ENCODE measurements around the gene MFSD2A.
"Not testable (repeated sequence)": the region's sequence is repeated elsewhere in the genome, so short reads cannot be mapped to it uniquely, and the experiment has no call there.

MFSD2A gene

GRCh38 chr1:39969048-39969447 is 14.1 kb downstream of the MFSD2A start:
- no peak for FAIRE-seq

GRCh38 chr1:39969531-39970270 is 14.8 kb downstream of the MFSD2A start:
- no peak for FAIRE-seq

GRCh38 chr1:39970274-39970673 is 15.3 kb downstream of the MFSD2A start:
- FAIRE-seq, result no peak

- FAIRE-seq, result no peak
These were observed 16.2 kb downstream of the MFSD2A start for GRCh38 chr1:39971138-39971537.

GRCh38 chr1:39973503-39974135 is 18.7 kb downstream of the MFSD2A start:
- FAIRE-seq, result peak; percentile 4

- FAIRE-seq, result no peak
These were observed 21.8 kb downstream of the MFSD2A start for GRCh38 chr1:39976732-39977131.

GRCh38 chr1:39977202-39977601 is 22.3 kb downstream of the MFSD2A start:
- FAIRE-seq, result no peak

GRCh38 chr1:39979654-39980053 is 24.7 kb downstream of the MFSD2A start:
- no peak for FAIRE-seq

GRCh38 chr1:39980555-39981313 is 25.8 kb downstream of the MFSD2A start:
- no peak for FAIRE-seq

- no peak for FAIRE-seq
These were observed 26.4 kb downstream of the MFSD2A start for GRCh38 chr1:39981385-39981784.

- FAIRE-seq, result no peak
These were observed 27.0 kb downstream of the MFSD2A start for GRCh38 chr1:39981945-39982344.

GRCh38 chr1:39984480-39984879 is 29.5 kb downstream of the MFSD2A start:
- FAIRE-seq, result not testable (repeated sequence)

- no peak for FAIRE-seq
These were observed 30.0 kb downstream of the MFSD2A start for GRCh38 chr1:39984951-39985350.

GRCh38 chr1:39987869-39988268 is 32.9 kb downstream of the MFSD2A start:
- no peak for FAIRE-seq

GRCh38 chr1:39988618-39989343 is 33.8 kb downstream of the MFSD2A start:
- no peak for FAIRE-seq

GRCh38 chr1:39990428-39990827 is 35.5 kb downstream of the MFSD2A start:
- FAIRE-seq, result no peak

GRCh38 chr1:39992234-39992633 is 37.3 kb downstream of the MFSD2A start:
- no peak for FAIRE-seq

GRCh38 chr1:39992888-39993287 is 37.9 kb downstream of the MFSD2A start:
- no peak for FAIRE-seq

- no peak for FAIRE-seq
These were observed 41.0 kb downstream of the MFSD2A start for GRCh38 chr1:39995973-39996393.

GRCh38 chr1:39996396-39997004 is 41.6 kb downstream of the MFSD2A start:
- FAIRE-seq, result no peak

- no peak for FAIRE-seq
These were observed 46.5 kb downstream of the MFSD2A start for GRCh38 chr1:40001456-40001855.

All from endometrium (tissue), 2 donors.